NB4 (cell line): ENCODE data around the gene C10orf105.

Experiments
- POLR2A ChIP-seq: IDR thresholded peaks from 2 replicates; pipeline ENCODE4 v1.6.1; 2011; ENCODE audit warnings: mild to moderate bottlenecking; ENCODE audit not compliant: insufficient read length; ENCODE audit errors: extremely low read depth
- TF ChIP-seq, protein P1 (sequence below): IDR thresholded peaks from 2 replicates; pipeline ENCODE4 v1.6.1; 2011; ENCODE audit warnings: low read depth, low read length

DNA sequence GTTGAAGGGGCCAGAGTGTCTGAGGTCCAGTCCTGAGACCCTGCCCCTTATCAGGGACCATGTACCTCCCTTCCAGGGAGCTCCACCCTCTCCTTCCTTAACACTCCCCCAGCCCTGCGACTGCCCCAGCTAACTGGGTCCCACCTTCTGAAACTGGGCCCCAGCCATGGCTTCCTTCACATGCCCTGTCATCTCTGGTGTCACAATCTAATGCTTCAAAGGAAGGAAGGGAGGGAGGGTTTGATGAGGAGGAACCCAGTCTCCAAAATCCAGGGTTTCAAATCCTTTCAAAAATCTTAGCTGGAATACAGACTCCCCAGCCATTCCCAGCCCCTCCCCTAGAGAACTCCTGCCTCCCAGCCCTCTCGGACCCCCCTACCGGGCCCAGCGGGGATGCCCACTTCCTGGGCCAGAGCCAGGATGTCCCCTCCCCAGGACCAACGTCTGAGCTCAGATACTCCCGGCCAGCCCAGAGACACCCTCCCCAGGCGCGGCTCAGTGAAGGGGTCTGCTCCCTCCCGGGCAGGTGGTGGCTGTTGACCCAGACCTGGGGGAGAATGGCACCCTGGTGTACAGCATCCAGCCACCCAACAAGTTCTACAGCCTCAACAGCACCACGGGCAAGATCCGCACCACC is 18.0 kb downstream of the C10orf105 start:
- TF ChIP-seq POLR2A = no peak
- TF ChIP-seq, protein P1, sequence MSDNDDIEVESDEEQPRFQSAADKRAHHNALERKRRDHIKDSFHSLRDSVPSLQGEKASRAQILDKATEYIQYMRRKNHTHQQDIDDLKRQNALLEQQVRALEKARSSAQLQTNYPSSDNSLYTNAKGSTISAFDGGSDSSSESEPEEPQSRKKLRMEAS = no peak
